ENCODE results near the gene DNAJA2.

GRCh38 chr16:46948548-46949166 is 24.8 kb downstream of the DNAJA2 start:
- TF ChIP-seq, protein P1, sequence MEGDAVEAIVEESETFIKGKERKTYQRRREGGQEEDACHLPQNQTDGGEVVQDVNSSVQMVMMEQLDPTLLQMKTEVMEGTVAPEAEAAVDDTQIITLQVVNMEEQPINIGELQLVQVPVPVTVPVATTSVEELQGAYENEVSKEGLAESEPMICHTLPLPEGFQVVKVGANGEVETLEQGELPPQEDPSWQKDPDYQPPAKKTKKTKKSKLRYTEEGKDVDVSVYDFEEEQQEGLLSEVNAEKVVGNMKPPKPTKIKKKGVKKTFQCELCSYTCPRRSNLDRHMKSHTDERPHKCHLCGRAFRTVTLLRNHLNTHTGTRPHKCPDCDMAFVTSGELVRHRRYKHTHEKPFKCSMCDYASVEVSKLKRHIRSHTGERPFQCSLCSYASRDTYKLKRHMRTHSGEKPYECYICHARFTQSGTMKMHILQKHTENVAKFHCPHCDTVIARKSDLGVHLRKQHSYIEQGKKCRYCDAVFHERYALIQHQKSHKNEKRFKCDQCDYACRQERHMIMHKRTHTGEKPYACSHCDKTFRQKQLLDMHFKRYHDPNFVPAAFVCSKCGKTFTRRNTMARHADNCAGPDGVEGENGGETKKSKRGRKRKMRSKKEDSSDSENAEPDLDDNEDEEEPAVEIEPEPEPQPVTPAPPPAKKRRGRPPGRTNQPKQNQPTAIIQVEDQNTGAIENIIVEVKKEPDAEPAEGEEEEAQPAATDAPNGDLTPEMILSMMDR (IDR thresholded peaks at IDR 0.05): no peak
- TF ChIP-seq ELK1 (IDR thresholded peaks at IDR 0.05; ENCODE audit: low read depth, low read length) (no peak), SMC3 (IDR thresholded peaks at IDR 0.05) (no peak), FOSL2 (IDR thresholded peaks at IDR 0.05) (no peak), FOSL2 (CRISPR knock-in tag; IDR thresholded peaks at IDR 0.05) (no peak), POLR2A (IDR thresholded peaks at IDR 0.05; ENCODE audit: low read length) (no peak), NPAS2 (CRISPR knock-in tag; IDR thresholded peaks at IDR 0.05; ENCODE audit: borderline replicate concordance) (no peak), PBX3 (IDR thresholded peaks at IDR 0.05) (no peak), MAZ (IDR thresholded peaks at IDR 0.05; ENCODE audit: borderline replicate concordance, low read depth, low read length) (no peak), CHD2 (IDR thresholded peaks at IDR 0.05; ENCODE audit: low read length, partially characterized antibody) (no peak), EP300 (IDR thresholded peaks at IDR 0.05) (no peak)
- TF ChIP-seq, protein P2, sequence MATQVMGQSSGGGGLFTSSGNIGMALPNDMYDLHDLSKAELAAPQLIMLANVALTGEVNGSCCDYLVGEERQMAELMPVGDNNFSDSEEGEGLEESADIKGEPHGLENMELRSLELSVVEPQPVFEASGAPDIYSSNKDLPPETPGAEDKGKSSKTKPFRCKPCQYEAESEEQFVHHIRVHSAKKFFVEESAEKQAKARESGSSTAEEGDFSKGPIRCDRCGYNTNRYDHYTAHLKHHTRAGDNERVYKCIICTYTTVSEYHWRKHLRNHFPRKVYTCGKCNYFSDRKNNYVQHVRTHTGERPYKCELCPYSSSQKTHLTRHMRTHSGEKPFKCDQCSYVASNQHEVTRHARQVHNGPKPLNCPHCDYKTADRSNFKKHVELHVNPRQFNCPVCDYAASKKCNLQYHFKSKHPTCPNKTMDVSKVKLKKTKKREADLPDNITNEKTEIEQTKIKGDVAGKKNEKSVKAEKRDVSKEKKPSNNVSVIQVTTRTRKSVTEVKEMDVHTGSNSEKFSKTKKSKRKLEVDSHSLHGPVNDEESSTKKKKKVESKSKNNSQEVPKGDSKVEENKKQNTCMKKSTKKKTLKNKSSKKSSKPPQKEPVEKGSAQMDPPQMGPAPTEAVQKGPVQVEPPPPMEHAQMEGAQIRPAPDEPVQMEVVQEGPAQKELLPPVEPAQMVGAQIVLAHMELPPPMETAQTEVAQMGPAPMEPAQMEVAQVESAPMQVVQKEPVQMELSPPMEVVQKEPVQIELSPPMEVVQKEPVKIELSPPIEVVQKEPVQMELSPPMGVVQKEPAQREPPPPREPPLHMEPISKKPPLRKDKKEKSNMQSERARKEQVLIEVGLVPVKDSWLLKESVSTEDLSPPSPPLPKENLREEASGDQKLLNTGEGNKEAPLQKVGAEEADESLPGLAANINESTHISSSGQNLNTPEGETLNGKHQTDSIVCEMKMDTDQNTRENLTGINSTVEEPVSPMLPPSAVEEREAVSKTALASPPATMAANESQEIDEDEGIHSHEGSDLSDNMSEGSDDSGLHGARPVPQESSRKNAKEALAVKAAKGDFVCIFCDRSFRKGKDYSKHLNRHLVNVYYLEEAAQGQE (IDR thresholded peaks at IDR 0.05): no peak
